ENCODE data around the gene ZNF554.
"Not testable (repeated sequence)": the region's sequence is repeated elsewhere in the genome, so short reads cannot be mapped to it uniquely, and the experiment has no call there.

DNA sequence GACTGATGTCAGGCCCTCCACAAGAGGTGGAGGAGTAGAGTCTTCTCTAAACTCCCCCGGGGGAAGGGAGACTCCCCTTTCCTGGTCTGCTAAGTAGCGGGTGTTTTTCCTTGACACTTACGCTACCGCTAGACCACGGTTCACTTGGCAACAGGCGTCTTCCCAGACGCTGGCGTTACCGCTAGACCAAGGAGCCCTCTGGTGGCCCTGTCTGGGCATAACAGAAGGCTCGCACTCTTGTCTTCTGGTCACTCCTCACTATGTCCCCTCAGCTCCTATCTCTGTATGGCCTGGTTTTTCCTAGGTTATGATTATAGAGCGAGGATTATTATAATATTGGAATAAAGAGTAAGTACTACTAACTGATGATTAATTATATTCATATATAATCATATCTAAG is 52.5 kb downstream of the ZNF554 start:
- TF ChIP-seq, protein P1, sequence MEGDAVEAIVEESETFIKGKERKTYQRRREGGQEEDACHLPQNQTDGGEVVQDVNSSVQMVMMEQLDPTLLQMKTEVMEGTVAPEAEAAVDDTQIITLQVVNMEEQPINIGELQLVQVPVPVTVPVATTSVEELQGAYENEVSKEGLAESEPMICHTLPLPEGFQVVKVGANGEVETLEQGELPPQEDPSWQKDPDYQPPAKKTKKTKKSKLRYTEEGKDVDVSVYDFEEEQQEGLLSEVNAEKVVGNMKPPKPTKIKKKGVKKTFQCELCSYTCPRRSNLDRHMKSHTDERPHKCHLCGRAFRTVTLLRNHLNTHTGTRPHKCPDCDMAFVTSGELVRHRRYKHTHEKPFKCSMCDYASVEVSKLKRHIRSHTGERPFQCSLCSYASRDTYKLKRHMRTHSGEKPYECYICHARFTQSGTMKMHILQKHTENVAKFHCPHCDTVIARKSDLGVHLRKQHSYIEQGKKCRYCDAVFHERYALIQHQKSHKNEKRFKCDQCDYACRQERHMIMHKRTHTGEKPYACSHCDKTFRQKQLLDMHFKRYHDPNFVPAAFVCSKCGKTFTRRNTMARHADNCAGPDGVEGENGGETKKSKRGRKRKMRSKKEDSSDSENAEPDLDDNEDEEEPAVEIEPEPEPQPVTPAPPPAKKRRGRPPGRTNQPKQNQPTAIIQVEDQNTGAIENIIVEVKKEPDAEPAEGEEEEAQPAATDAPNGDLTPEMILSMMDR (conservative IDR thresholded peaks at IDR 0.05) = peak; percentile 63
- not testable (repeated sequence) for TF ChIP-seq ZFX (IDR thresholded peaks at IDR 0.05)

Measured in C4-2B (cell line).